HG03045 (cell line): ENCODE measurements around the gene PRRC2B.
"Not testable (repeated sequence)": the region's sequence is repeated elsewhere in the genome, so short reads cannot be mapped to it uniquely, and the experiment has no call there.

Source experiments
- ATAC-seq: cut with Tn5 transposase; IDR thresholded peaks from one replicate; pipeline ENCODE4 v1.9.1; 2021; ENCODE audit warnings: mild to moderate bottlenecking, moderate library complexity; ENCODE audit not compliant: unreplicated experiment

PRRC2B gene

GRCh38 chr9:131386281-131386680, 7.6 kb upstream of the PRRC2B start:
- no peak for ATAC-seq

- no peak for ATAC-seq
Measured at GRCh38 chr9:131387394-131387793, 6.5 kb upstream of the PRRC2B start.

- no peak for ATAC-seq
Measured at GRCh38 chr9:131391020-131391419, 2.9 kb upstream of the PRRC2B start.

- no peak for ATAC-seq
Measured at GRCh38 chr9:131391504-131391903, 2.4 kb upstream of the PRRC2B start.

GRCh38 chr9:131394464-131395156, 724 bp downstream of the PRRC2B start:
- peak; percentile 39 for ATAC-seq

GRCh38 chr9:131395157-131396098, 1.5 kb downstream of the PRRC2B start:
- ATAC-seq: no peak

GRCh38 chr9:131396099-131396479, 2.2 kb downstream of the PRRC2B start:
- not testable (repeated sequence) for ATAC-seq

- no peak for ATAC-seq
Measured at GRCh38 chr9:131396626-131397025, 2.7 kb downstream of the PRRC2B start.

GRCh38 chr9:131397100-131397790, 3.4 kb downstream of the PRRC2B start:
- no peak for ATAC-seq

- no peak for ATAC-seq
Measured at GRCh38 chr9:131398204-131398603, 4.3 kb downstream of the PRRC2B start.

- no peak for ATAC-seq
Measured at GRCh38 chr9:131399972-131400371, 6.1 kb downstream of the PRRC2B start.

GRCh38 chr9:131400627-131401026, 6.7 kb downstream of the PRRC2B start:
- ATAC-seq: no peak

GRCh38 chr9:131402073-131402472, 8.2 kb downstream of the PRRC2B start:
- ATAC-seq: no peak

- no peak for ATAC-seq
Measured at GRCh38 chr9:131402738-131403492, 9.0 kb downstream of the PRRC2B start.

- ATAC-seq: no peak
Measured at GRCh38 chr9:131403493-131403773, 9.5 kb downstream of the PRRC2B start.

- ATAC-seq: no peak
Measured at GRCh38 chr9:131404581-131404980, 10.7 kb downstream of the PRRC2B start.

GRCh38 chr9:131404987-131405386, 11.1 kb downstream of the PRRC2B start:
- ATAC-seq: no peak

- no peak for ATAC-seq
Measured at GRCh38 chr9:131405428-131405827, 11.5 kb downstream of the PRRC2B start.

GRCh38 chr9:131405858-131406537, 12.1 kb downstream of the PRRC2B start:
- no peak for ATAC-seq
